Caco-2 (cell line): ENCODE measurements around the gene SUCLG1. TPM values are rescaled to one million over a fixed set of nuclear protein-coding genes. Genes with fewer than 3 reads are reported as not detected.

Experiments used
- BruUV-seq: library from RNA; stranded (reverse); fragments of 400-500 nt; replicated peaks from 2 replicates; lab custom pipeline; 2021; lab: Mats Ljungman, UMichigan
- CTCF ChIA-PET: fragments of 300-600 bp; sonication (Branson Sonifier 250); formaldehyde crosslinking; loops from one replicate; lab custom pipeline; 2022; ENCODE audit warnings: antibody characterized with exemption; lab: Charles Lee
- POLR2A ChIA-PET: fragments of 300-600 bp; sonication (Branson Sonifier 250); formaldehyde crosslinking; loops from one replicate; lab custom pipeline; 2022; ENCODE audit warnings: antibody characterized with exemption; lab: Charles Lee
- DNase-seq, 2 experiments: peaks; one replicate each; pipeline versions ENCODE4 v3.0.0 to v3.0.0-alpha.2; 2020 to 2022
- H3K27me3 ChIP-seq: replicated peaks from 2 replicates; pipeline ENCODE4 v1.6.0; 2011; ENCODE audit warnings: low read length; ENCODE audit not compliant: control insufficient read depth, insufficient read depth
- H3K36me3 ChIP-seq: 2 replicates; pipeline ENCODE4 v1.5.1; 2011; ENCODE audit warnings: low read length; ENCODE audit not compliant: control insufficient read depth, insufficient read depth
- H3K4me1 ChIP-seq: fragments of 250-450 bp; sonication (Bioruptor Pico); 2 replicates; pipeline ENCODE4 v1.5.1; 2020; ENCODE audit warnings: mild to moderate bottlenecking
- H3K4me3 ChIP-seq: 2 replicates; pipeline ENCODE4 v1.5.1; 2011; ENCODE audit warnings: low read depth, mild to moderate bottlenecking, control low read depth, low read length
- H3K9me3 ChIP-seq: fragments of 250-450 bp; sonication (Bioruptor Pico); 2 replicates; pipeline ENCODE4 v1.5.1; 2020; ENCODE audit warnings: mild to moderate bottlenecking, moderate library complexity
- H3K27ac Mint-ChIP-seq: one replicate; pipeline ENCODE4 v1.8.0; 2022; ENCODE audit warnings: mixed read lengths; ENCODE audit not compliant: unreplicated experiment
- H3K27me3 Mint-ChIP-seq: one replicate; pipeline ENCODE4 v1.8.0; 2022; ENCODE audit warnings: mixed read lengths; ENCODE audit not compliant: insufficient read depth, unreplicated experiment
- H3K36me3 Mint-ChIP-seq: one replicate; pipeline ENCODE4 v1.8.0; 2022; ENCODE audit warnings: mild to moderate bottlenecking, mixed read lengths; ENCODE audit not compliant: insufficient read depth, unreplicated experiment
- H3K4me1 Mint-ChIP-seq: one replicate; pipeline ENCODE4 v1.8.0; 2022; ENCODE audit warnings: low read depth, mixed read lengths; ENCODE audit not compliant: unreplicated experiment
- H3K4me3 Mint-ChIP-seq: one replicate; pipeline ENCODE4 v1.8.0; 2022; ENCODE audit warnings: mild to moderate bottlenecking, moderate library complexity, mixed read lengths; ENCODE audit not compliant: unreplicated experiment
- H3K9me3 Mint-ChIP-seq: one replicate; pipeline ENCODE4 v1.8.0; 2022; ENCODE audit warnings: mixed read lengths; ENCODE audit not compliant: unreplicated experiment
- intact Hi-C: fragments of 100-400 bp; cut with micrococcal nuclease; formaldehyde crosslinking; loops from one replicate; pipeline ENCODE4 v1.10.0; 2022; ENCODE audit not compliant: unreplicated experiment
- total RNA-seq: library from RNA; stranded (reverse); gene quantifications from 2 replicates; pipeline ENCODE4 v1.2.3, GENCODE V29; 2022
- TF ChIP-seq, protein P1 (sequence below), 2 experiments: fragments of 200-600 bp in 1 of 2; IDR thresholded peaks; 1 replicate in 1 of 2; 2 replicates in 1 of 2; pipeline versions ENCODE4 v1.5.1 to v1.8.0; 2011 to 2022; ENCODE audit warnings: antibody characterized with exemption in 1 of 2, control low read depth in 1 of 2, inconsistent platforms in 1 of 2, low read depth in 1 of 2, low read length in 1 of 2, mild to moderate bottlenecking in 1 of 2, moderate library complexity in 1 of 2; ENCODE audit not compliant: insufficient read depth in 1 of 2, severe bottlenecking in 1 of 2, unreplicated experiment in 1 of 2

Gene SUCLG1
- total RNA-seq, 1 experiment from 2014 or later: 155 TPM

DNA sequence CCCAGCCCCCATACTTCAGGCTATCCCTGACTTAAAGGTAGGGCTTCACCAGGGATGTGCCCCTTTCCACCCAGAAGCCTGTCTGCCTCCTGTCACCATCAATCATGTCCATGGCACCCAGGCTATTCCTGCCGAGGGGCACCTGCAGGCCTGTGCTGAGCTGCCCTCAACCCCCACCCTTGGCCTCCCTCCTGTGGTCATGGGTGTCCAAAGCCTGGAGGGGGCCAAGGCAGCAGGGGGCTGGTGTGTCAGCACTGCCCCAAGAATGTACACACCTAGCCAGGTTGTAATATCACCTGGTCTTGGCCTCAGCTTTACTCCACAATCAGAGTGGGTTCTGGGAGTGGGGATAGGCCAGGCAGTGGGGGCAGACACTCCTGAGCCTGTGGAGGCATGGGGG, 69.3 kb downstream of the SUCLG1 start:
- ChIA-PET POLR2A (no interaction called here), CTCF (no interaction called here)
- no peaks in the 10 kb centered on the region for H3K36me3 ChIP-seq
- Mint-ChIP-seq H3K27ac (no peak overlapping the region), H3K27me3 (peaks cover 9% of the 10 kb centered on the region), H3K4me3 (no peak overlapping the region), H3K36me3 (no peaks in the 10 kb centered on the region), H3K4me1 (no peaks in the 10 kb centered on the region), H3K9me3 (peaks cover 11% of the 10 kb centered on the region)
- no peaks in the 10 kb centered on the region for H3K27me3 ChIP-seq
- DNase-seq: no peak
- no peak overlapping the region for H3K4me3 ChIP-seq
- no peaks in the 10 kb centered on the region; the same call in 1 of the 2 replicates for H3K9me3 ChIP-seq
- TF ChIP-seq, protein P1, sequence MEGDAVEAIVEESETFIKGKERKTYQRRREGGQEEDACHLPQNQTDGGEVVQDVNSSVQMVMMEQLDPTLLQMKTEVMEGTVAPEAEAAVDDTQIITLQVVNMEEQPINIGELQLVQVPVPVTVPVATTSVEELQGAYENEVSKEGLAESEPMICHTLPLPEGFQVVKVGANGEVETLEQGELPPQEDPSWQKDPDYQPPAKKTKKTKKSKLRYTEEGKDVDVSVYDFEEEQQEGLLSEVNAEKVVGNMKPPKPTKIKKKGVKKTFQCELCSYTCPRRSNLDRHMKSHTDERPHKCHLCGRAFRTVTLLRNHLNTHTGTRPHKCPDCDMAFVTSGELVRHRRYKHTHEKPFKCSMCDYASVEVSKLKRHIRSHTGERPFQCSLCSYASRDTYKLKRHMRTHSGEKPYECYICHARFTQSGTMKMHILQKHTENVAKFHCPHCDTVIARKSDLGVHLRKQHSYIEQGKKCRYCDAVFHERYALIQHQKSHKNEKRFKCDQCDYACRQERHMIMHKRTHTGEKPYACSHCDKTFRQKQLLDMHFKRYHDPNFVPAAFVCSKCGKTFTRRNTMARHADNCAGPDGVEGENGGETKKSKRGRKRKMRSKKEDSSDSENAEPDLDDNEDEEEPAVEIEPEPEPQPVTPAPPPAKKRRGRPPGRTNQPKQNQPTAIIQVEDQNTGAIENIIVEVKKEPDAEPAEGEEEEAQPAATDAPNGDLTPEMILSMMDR (IDR thresholded peaks at IDR 0.05; ENCODE audit: insufficient read depth in 1 of 2, low read depth in 1 of 2, low read length in 1 of 2, severe bottlenecking in 1 of 2, unreplicated experiment in 1 of 2): no peak
- intact Hi-C loops: no loop called here
- H3K4me1 ChIP-seq: peaks cover 8% of the 10 kb centered on the region; the same call in 1 of the 2 replicates
- no TSS peak for BruUV-seq

DNA sequence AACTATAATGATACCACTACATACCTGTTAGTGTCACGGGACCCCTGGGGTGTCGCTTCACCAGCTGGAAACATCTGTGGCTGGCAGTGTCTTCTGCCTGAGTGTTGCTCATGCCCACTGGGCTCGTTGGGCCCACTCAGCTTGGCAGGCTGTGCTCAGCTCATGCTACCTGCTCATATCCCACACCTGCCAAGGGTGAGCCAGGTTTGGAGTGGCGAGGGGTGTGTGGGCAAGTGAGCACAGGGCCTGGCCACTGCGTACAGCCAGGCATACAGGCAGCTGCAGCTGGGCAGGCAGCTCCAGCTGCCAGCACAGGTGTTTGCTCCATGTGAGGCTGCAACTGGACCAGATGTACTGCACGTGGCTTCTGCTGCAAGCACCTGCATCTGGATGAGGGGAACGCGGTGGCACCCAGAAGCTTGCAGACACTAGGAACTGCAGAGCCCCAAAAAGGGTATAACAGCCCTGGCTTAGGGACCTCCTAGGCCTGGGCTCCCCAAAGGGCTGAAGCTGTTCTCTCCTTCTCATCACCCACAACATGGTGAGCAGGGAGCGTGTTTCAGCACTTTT, 70.1 kb downstream of the SUCLG1 start:
- H3K36me3 ChIP-seq: no peaks in the 10 kb centered on the region
- no peaks in the 10 kb centered on the region for H3K36me3 Mint-ChIP-seq
- TF ChIP-seq, protein P1 (IDR thresholded peaks at IDR 0.05; ENCODE audit: insufficient read depth in 1 of 2, low read depth in 1 of 2, low read length in 1 of 2, severe bottlenecking in 1 of 2, unreplicated experiment in 1 of 2): no peak
- H3K9me3 ChIP-seq: no peaks in the 10 kb centered on the region; the same call in 1 of the 2 replicates
- H3K4me3 Mint-ChIP-seq: no peak overlapping the region
- no peak for DNase-seq
- ChIA-PET POLR2A (no interaction called here), CTCF (no interaction called here)
- H3K4me1 Mint-ChIP-seq: no peaks in the 10 kb centered on the region
- intact Hi-C loops: no loop called here
- no TSS peak for BruUV-seq
- H3K27ac Mint-ChIP-seq: no peak overlapping the region
- H3K27me3 Mint-ChIP-seq: peaks cover 9% of the 10 kb centered on the region
- H3K4me1 ChIP-seq: peaks cover 3% of the 10 kb centered on the region; the same call in 1 of the 2 replicates
- H3K9me3 Mint-ChIP-seq: peaks cover 11% of the 10 kb centered on the region
- H3K4me3 ChIP-seq: no peak overlapping the region
- H3K27me3 ChIP-seq: no peaks in the 10 kb centered on the region

DNA sequence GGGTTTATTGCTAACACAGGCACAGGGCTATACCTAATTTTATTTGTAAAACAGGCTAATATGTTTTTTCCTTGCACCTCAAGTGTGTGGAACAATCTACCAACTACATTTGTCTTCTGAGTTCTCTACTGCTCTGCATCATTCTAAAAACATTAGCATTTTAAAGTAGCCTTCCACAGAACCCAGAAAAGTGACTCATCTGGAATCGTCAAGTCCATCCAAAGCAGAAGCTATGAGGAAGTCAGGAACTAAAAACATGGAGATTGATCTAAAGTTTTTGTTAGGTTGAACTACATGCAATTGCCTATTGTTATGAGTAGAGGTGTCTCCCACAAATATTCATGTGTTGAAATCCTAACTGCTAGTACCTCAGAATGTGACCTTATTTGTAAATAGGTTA, 70.9 kb downstream of the SUCLG1 start:
- no TSS peak for BruUV-seq
- no peak for DNase-seq
- H3K9me3 ChIP-seq: no peaks in the 10 kb centered on the region; the same call in 1 of the 2 replicates
- no peaks in the 10 kb centered on the region for H3K36me3 Mint-ChIP-seq
- peaks cover 9% of the 10 kb centered on the region for H3K27me3 Mint-ChIP-seq
- no peak overlapping the region for H3K4me3 Mint-ChIP-seq
- ChIA-PET POLR2A (no interaction called here), CTCF (no interaction called here)
- H3K27ac Mint-ChIP-seq: no peak overlapping the region
- no peak overlapping the region for H3K4me3 ChIP-seq
- H3K27me3 ChIP-seq: no peaks in the 10 kb centered on the region
- no peaks in the 10 kb centered on the region for H3K4me1 ChIP-seq
- H3K36me3 ChIP-seq: no peaks in the 10 kb centered on the region
- H3K9me3 Mint-ChIP-seq: peaks cover 11% of the 10 kb centered on the region
- intact Hi-C loops: no loop called here
- no peaks in the 10 kb centered on the region for H3K4me1 Mint-ChIP-seq
- TF ChIP-seq, protein P1 (IDR thresholded peaks at IDR 0.05; ENCODE audit: insufficient read depth in 1 of 2, low read depth in 1 of 2, low read length in 1 of 2, severe bottlenecking in 1 of 2, unreplicated experiment in 1 of 2): no peak
